Kidney epithelial cell (primary cell): ENCODE data around the gene TADA3. TPM values are rescaled to one million over a fixed set of nuclear protein-coding genes. Genes with fewer than 3 reads are reported as not detected.

ENCODE experiments used
- DNase-seq: peaks from one replicate; pipeline ENCODE4 v3.0.0-alpha.2; 2010; ENCODE audit warnings: low read depth
- H3K27me3 ChIP-seq: 2 replicates; pipeline ENCODE4 v1.6.0; 2011; ENCODE audit warnings: low read length; ENCODE audit not compliant: control insufficient read depth, insufficient read depth
- H3K36me3 ChIP-seq: 2 replicates; pipeline ENCODE4 v1.5.1; 2011; ENCODE audit warnings: low read length; ENCODE audit not compliant: control insufficient read depth, insufficient read depth
- H3K4me3 ChIP-seq: 2 replicates; pipeline ENCODE4 v1.5.1; 2011; ENCODE audit warnings: low read depth, mild to moderate bottlenecking, control low read depth, low read length
- total RNA-seq: library from RNA; depleted of rRNA; stranded (reverse); fragments of >200 nt; gene quantifications from 2 replicates; pipeline ENCODE4 v1.2.3, GENCODE V29; 2015
- TF ChIP-seq, protein P1 (sequence below): IDR thresholded peaks from 2 replicates; pipeline ENCODE4 v1.5.1; 2011; ENCODE audit warnings: mild to moderate bottlenecking, moderate library complexity, low read length, control low read depth, inconsistent platforms; ENCODE audit not compliant: insufficient read depth, poor library complexity, severe bottlenecking

TADA3 gene
- total RNA-seq, 1 donor from 2014 or later = 105 TPM

- TF ChIP-seq, protein P1, sequence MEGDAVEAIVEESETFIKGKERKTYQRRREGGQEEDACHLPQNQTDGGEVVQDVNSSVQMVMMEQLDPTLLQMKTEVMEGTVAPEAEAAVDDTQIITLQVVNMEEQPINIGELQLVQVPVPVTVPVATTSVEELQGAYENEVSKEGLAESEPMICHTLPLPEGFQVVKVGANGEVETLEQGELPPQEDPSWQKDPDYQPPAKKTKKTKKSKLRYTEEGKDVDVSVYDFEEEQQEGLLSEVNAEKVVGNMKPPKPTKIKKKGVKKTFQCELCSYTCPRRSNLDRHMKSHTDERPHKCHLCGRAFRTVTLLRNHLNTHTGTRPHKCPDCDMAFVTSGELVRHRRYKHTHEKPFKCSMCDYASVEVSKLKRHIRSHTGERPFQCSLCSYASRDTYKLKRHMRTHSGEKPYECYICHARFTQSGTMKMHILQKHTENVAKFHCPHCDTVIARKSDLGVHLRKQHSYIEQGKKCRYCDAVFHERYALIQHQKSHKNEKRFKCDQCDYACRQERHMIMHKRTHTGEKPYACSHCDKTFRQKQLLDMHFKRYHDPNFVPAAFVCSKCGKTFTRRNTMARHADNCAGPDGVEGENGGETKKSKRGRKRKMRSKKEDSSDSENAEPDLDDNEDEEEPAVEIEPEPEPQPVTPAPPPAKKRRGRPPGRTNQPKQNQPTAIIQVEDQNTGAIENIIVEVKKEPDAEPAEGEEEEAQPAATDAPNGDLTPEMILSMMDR = no peak
- DNase-seq = no peak
- no peak overlapping the region for H3K4me3 ChIP-seq
- no peaks in the 10 kb centered on the region for H3K36me3 ChIP-seq
- H3K27me3 ChIP-seq = no peaks in the 10 kb centered on the region
Measured at GRCh38 chr3:9767418-9767817, 24.9 kb downstream of the TADA3 start.

DNA sequence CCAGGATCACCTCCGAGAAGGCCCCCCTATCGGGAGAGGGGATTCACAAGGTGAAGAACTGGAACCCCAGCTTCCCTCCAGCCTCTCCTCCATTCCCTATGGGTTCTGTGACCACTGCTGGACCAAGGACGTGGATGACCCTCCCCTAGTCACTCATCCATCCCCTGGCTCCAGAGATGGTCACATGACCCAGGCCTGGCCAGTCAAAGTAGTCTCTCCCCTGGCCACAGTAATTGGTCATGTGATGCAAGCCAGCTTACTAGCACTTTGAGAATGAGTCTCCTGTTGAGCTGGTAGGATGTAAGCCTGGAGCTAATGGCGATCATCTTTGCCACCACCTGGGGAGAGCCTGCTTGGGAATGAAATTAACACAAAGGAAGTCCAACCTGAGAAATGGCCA, 26.4 kb downstream of the TADA3 start:
- H3K4me3 ChIP-seq = no peak overlapping the region
- TF ChIP-seq, protein P1 = no peak
- no peak for DNase-seq

GRCh38 chr3:9762871-9763270, 29.4 kb downstream of the TADA3 start:
- Histone ChIP-seq H3K36me3 (no peaks in the 10 kb centered on the region), H3K4me3 (no peak overlapping the region), H3K27me3 (no peaks in the 10 kb centered on the region)
- DNase-seq = no peak
- TF ChIP-seq, protein P1 = no peak

More for the DNA sequence above, 26.4 kb downstream of the TADA3 start:
- H3K27me3 ChIP-seq = no peaks in the 10 kb centered on the region
- H3K36me3 ChIP-seq = no peaks in the 10 kb centered on the region

- TF ChIP-seq, protein P1 = no peak
- Histone ChIP-seq H3K36me3 (no peaks in the 10 kb centered on the region), H3K27me3 (no peaks in the 10 kb centered on the region), H3K4me3 (no peak overlapping the region)
- no peak for DNase-seq
Measured at GRCh38 chr3:9761919-9762318, 30.4 kb downstream of the TADA3 start.

DNA sequence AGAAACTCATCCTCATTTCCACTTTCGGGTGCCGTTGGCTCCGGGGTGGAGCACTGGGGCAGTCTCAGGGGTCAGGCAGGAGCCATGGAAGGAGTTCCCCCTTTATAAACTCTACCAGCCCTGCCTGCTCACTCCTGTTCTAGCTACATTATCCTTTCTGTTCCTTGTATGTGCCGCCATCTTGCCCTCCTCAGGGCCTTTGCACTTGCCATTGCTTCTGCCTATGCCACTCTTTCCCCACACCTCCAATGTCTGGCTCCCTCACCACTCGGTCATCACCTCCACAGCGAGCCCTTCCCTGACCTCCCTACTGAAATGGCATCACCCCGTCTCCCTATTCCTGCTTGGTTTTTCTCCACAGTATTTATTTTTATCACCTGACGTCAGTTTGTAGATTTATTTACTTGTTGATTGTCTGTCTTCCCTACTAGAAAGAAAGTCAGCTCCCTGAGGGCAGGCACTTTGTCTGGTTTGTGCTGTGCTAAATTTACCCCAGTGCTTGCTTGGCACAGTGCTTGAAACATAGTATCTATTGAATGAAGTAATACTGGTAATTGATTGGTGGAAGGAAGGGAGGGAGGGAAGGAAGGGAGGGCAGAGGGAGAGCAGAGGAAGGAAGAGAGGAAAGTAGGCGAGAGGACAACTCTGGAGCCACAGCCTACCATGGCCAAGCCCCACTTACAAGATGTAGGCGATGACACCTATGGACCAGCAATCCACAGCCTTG, 31.3 kb downstream of the TADA3 start:
- DNase-seq = no peak
- TF ChIP-seq, protein P1 = no peak
- H3K36me3 ChIP-seq = no peaks in the 10 kb centered on the region
- H3K27me3 ChIP-seq = no peaks in the 10 kb centered on the region
- H3K4me3 ChIP-seq = no peak overlapping the region

GRCh38 chr3:9757427-9757826, 34.8 kb downstream of the TADA3 start:
- no peak for DNase-seq
- Histone ChIP-seq H3K4me3 (no peak overlapping the region), H3K36me3 (no peaks in the 10 kb centered on the region), H3K27me3 (no peaks in the 10 kb centered on the region)
- TF ChIP-seq, protein P1 = no peak
